G401 (cell line): Measurements from ENCODE around the gene RMP24.
"Not testable (repeated sequence)": the region's sequence is repeated elsewhere in the genome, so short reads cannot be mapped to it uniquely, and the experiment has no call there.

Experiments used
- DNase-seq: peaks from one replicate; pipeline ENCODE4 v3.0.0-alpha.2; 2015; ENCODE audit warnings: low spot score
- in situ Hi-C: cut with HindIII; loops from 2 replicates; pipeline ENCODE4 v1.10.0; 2016; ENCODE audit warnings: low sequenced_read_pairs, mixed read lengths

Gene RMP24

DNA sequence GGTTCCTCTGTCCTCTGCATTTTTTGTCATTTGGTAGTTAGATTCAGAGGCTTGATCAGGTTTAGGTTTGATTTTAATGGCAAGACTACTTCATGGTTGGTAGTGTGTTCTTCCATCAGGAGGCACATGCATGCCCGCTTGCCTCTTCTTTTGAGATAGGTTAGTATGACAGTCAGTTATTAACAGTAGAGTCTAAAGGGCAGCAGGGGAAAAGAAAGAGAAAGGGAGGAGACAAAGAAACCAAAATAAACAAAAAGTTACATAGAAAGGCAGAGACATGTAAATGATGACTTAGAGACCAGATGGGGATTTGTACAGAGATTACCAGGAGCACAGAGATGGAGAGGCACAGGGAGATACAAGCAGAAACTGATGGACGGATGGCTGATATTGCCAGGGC is 10.2 kb upstream of the RMP24 start:
- in situ Hi-C loops, result no loop called here
- DNase-seq, result no peak

DNA sequence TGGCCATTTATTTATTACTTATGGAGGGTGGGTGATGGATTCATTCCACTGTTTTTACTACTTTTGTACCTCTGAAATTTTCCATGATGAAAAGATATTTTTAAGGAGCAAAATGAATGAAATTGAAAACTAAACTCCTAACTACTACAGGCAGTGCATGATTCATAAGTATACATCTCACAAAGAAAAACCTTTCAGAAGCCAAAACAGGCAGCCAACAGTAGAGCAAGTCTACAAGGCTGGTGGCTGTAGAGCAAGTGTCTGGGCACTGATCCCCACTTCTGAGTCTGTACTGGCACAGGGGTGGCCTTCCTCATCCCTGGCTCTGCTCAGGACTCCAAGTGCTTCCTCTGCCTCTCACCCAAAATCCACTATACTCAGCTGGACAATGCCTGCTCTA is 8.2 kb upstream of the RMP24 start:
- in situ Hi-C loops, result no loop called here
- no peak for DNase-seq

DNA sequence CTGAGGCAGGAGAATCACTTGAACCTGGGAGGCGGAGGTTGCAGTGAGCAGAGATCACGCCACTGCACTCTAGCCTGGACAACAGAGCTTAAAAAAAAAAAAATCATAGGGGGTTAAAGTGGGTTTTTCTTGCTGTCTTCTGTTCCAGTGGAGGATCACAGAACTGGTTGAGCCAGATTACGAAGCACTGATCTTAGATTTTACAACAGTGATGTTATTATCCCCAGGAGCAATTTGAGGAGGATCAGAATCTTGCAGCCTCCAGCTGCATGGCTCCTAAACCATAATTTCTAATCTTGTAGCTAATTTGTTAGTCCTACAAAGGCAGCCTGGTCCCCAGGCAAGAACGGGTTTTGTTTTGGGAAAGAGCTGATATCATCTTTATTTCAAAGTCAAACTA is 4.6 kb upstream of the RMP24 start:
- DNase-seq, in situ Hi-C loops: not testable (repeated sequence)

DNA sequence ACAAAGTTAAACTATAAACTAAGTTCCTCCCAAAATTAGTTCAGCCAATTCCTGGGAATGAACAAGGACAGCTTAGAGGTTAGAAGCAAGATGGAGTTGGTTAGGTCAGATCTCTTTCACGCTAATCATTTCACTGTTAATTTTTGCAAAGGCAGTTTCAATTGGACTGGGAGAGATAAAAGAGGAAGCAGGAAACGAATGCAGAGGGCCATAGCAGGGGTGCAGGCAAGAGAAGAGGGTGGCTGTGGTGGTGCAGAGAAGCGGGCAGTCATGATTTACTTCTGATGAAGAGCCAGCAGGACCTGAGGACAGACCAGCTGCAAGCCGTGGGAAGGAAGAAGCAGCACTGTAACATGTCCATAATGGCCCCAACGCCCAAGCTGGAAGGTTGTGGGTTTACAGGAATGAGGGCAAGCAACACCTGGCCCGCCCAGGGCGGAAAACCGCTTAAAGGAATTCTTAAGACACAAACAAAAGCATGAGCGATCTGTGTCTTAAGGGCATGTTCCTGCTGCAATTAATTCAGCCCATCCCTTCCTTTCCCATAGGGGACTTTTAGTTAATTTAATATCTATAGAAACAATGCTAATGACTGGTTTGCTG is 4.1 kb upstream of the RMP24 start:
- in situ Hi-C loops, result no loop called here

DNA sequence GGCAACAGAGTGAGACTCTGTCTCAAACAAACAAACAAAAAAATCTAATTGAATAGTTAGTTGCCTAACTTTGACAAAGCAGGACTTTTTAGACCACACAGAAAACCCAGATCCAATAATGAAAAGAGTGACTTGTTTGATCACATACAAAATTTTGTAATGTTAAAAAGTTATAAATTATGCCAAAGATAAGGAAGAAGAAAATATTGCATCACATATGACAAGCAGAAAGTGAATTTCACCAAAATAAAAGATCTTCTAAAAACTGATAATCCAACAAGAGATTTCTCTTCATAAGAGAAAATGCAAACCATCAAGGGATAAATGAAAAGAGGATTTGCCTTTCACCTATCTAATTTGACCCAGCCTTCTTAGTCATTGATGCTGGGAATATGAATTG is 2.8 kb upstream of the RMP24 start:
- DNase-seq, result no peak
- in situ Hi-C loops, result no loop called here

More for the DNA sequence above, 4.1 kb upstream of the RMP24 start:
- no peak for DNase-seq

DNA sequence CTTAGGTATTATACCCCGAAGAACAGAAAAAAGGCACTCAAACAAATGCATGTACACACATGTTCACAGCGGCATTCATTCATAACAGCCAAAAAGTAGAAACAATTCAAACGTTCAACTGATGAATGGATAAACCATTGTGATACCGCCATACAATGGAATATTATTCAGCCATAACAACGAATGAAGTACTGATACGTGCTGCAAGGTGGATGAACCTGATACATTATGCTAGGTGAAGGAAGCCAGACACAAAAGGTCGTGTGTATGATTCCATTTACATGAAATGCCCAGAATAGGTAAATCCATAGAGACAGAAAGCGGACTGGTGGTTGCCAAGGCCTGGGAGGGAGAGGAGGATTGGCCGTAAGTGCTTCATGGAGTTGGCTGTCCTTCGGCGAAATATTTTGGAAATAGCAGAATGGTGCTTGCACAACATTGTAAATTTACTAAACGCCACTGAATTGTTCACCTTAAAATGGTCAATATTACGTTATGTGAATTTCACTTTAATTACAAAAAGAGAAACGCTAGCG is 750 bp upstream of the RMP24 start:
- in situ Hi-C loops, result no loop called here

DNA sequence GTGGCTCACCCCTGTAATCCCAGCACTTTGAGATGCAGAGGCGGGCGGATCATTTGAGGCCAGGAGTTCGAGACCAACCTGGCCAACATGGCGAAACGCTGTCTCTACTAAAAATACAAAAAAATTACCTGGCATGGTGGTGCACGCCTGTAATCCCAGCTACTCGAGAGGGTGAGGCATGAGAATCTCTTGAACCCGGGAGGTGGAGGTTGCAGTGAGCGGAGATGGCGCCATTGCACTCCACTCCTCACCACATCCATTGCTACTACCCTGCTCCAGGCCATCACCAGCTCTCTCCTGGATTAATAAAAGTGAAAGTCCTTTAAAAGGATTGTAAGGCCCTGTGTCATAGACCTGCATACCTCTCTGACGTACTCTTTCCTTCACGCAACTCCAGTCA is 1.2 kb downstream of the RMP24 start:
- in situ Hi-C loops, result no loop called here
- no peak for DNase-seq

More for the DNA sequence above, 750 bp upstream of the RMP24 start:
- peak; percentile 68 for DNase-seq

DNA sequence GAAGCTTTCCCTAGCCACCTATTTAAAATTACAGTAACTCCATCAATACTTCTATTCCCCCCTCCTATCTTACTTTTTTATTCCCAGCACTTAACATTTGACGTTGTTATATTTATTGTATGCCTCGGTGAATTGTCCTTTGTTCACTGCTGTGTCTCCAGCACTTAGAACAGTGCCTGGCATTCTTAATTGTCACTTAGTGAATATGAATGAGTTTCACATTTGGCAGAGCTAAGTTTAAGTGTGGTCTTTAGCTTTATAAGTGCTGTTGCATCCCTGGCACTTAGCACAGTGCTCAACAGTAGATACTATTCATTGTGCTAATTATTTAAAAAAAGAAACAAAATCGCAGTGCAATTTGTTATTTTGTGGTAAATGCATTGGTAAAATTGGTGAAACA is 1.7 kb downstream of the RMP24 start:
- in situ Hi-C loops, result no loop called here
- no peak for DNase-seq

DNA sequence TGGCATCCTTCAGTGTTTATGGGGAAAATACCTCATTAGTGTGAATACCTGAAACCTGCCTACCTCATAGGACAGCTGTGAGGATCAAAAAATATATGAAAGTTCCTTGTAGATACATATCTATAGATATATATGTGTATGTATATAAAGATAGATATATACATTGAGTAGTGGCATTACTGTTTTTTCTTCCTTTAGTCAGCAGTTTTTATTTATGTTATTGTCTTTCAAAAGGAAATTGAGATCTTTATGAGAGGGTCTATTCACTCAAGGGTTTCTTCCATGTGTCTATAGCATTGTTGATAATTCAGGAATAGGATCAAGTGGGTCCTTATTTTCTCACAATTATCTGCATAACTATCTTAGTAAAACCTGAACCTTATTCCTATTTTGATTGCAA is 6.6 kb downstream of the RMP24 start:
- no peak for DNase-seq
- in situ Hi-C loops, result no loop called here

DNA sequence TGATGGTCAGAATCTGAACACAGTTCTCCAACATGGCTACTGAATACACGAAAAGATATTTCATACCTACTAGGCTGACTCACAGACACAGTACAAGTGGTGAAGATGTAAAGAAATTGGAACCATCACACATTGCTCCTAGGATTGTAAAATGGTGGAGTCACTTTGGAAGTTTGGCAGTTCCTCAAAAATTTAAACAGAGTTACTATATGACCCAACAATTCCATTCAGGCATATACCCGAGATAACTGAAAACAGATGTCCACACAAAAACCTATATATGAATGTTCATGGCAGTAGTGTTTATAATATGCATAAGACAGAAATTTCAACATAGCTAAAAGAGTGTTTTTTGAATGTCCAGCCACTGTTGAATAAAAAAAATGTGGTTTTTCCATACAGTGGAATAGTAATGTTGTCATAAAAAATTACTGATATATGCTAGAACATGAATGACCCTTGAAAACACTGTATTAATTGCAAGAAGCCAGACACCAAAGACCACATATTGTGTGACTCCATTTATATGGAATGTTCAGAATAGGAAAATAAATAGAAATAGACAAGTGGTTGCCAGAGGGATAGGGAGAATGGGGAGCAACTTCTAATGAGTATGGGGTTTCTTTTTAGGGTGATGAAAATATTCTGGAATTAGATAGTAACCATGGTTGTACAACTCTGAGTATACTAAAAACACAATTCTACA is 10.1 kb downstream of the RMP24 start:
- no peak for DNase-seq
- in situ Hi-C loops, result no loop called here

DNA sequence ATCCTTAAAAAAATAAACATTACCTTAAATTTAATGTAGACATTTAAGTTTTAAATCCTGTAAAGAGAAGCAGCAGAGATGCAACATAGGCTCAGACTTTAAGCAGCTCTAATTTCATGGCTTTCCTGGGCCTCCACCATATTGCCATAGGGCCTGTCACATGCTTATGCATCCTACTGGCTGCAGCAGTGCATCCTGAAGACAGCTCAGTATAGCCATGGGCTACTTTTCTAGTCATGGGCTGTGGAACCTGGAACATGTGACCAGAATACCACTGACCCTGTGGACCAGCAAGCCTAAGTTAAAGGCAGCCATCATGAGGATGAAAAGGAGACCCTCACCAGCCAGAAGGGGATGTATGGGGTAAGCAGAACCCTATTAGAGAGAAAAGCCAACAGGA is 10.7 kb downstream of the RMP24 start:
- in situ Hi-C loops, result no loop called here

DNA sequence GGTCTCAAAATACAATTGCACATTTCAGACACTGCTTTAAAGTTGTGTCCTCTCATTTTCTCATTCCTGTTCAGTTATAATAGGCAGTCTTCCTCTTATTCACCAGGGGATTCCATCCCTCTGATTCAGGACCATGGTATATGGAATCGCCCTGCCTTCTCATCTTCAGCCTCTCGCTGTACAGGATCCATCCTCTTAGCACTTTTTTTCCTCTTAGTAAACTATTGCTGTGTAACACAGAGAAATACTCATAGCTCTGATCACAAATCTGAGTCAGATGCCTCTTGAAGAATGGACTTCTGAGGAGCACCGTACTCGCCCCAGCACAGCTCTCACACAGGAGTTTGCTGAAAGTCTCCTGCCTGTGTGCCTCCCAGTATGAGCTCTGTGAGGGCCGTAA is 11.3 kb downstream of the RMP24 start:
- DNase-seq, result no peak
- in situ Hi-C loops, result no loop called here

More for the DNA sequence above, 10.7 kb downstream of the RMP24 start:
- no peak for DNase-seq

DNA sequence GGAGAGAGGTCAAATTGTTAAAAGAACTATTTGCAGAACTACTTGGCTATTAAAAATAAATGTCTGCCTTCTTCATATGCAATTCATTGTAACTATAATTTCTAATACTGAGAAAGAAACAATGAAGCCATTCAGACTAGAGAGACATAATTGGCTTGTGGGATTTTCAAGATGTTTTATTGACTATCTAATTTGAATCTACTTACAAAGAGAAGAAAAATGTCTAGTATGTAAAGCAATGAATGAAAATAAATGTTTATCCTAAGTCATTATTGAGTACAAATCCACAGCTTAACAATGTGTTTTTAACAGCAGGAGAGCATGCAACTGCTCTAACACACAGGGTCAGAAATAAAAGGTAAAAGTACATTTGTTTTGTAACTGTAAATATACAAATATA is 19.2 kb downstream of the RMP24 start:
- in situ Hi-C loops, result no loop called here
- DNase-seq, result no peak

DNA sequence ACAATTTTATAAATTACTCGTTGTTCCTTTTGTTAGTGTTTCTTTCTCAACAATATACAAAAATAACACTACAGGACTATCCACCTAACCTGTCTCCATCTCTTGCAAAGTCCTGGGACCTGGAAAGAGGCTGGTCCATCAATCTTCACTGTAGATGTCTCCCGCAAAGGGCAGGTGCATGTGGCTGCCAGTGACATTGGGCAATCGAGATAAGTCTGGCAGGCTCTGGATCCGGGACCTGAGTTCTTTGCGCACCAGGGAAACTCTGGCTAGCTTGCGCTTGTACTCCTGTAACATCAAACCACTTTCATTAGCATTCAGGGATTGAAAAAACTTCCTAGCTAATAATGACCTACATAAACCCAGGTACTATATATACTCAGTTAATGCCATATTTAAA is 20.5 kb downstream of the RMP24 start:
- in situ Hi-C loops, result no loop called here
- no peak for DNase-seq

DNA sequence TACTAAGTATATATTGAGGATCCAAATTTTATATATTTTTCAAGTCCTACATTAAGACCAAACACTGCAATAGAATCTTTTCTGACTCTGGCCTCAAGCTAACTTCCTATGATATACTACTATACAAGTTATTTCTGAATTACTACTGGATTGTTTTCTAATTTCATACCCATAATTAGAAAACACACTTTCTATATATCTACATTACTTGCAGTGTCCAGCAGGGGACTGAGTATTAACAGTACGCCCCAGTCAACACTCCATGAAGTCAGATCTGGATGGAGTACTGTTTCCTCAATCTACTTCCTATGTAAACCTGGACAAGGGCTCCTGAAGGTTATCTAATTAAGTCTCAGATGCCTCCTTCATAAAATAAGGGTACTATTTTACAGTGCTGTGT is 26.5 kb downstream of the RMP24 start:
- DNase-seq, result no peak
- in situ Hi-C loops, result no loop called here

DNA sequence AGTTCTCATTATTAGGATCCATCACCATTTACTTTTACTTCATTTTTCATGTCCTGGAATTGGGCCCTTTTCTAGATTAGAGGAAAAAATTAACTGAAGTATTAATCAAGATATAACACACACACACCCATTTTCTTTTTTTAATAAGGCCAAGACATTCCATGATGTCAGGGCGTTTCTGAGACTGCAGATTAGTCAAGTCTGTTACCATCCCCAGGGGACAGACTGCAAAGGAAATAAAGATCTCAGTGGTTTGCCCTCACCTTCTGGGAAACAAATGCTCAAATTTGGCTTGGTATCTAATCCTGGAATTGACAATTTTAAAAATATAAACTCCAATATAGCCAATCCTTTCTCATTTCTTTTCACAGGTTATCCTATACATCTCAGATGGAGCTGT is 27.4 kb downstream of the RMP24 start:
- in situ Hi-C loops, result no loop called here
- no peak for DNase-seq

DNA sequence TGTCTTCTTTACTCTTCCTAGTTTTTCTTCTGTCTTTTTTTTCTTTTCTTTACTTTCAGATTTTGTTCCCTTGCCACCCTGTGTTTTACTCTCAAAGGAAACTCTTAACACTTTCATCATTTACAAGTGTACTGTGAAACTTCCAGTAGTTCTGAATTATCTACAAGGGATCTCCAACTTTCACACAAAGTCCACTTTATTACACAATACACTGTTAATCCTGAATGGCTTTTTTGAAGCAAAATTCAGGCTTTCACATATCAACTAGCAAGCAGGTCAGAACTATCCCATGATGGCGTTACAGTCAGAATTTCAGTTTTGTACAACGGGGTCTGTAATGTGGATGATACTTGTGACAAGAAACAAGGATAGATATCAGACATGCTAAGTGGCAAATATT is 34.5 kb downstream of the RMP24 start:
- DNase-seq, result no peak
- in situ Hi-C loops, result no loop called here

DNA sequence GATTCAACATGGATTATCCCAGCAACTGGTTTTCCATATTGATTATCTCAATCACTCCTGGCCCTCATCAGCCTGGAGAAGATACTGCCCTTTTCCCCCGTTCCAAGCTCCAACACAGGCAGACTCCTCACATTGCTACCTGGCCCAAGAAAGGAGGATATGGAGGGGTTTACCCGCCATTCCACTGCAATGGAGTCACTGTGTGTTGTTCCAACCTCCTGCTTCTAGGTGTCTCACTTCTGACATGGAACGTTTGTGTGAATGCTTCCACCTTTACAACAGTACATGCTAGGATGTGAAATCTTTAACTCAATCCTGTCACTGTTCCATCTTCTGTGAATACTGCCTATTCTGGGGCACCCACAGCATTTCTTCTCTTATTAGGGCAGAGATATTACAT is 36.7 kb downstream of the RMP24 start:
- in situ Hi-C loops, result no loop called here
- DNase-seq, result no peak

DNA sequence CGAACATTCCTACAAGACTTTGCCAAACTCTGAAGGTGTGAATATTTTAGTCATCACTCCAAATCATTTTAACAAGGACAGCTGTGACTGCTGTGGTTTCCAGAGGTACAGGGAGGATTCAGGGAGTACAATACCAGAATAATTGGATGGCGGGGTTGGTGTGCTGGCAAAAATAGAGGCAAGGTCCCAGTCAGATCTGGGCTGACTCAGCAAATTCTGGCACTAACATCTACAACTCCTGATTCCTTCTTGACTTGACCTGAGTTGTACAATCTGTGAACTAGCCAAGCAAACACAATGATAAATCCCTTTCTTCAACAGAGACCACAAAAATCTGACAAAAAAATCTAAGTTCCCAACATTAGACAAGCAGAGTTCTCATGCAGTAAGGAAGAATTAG is 40.4 kb downstream of the RMP24 start:
- in situ Hi-C loops, result no loop called here
- DNase-seq, result no peak

DNA sequence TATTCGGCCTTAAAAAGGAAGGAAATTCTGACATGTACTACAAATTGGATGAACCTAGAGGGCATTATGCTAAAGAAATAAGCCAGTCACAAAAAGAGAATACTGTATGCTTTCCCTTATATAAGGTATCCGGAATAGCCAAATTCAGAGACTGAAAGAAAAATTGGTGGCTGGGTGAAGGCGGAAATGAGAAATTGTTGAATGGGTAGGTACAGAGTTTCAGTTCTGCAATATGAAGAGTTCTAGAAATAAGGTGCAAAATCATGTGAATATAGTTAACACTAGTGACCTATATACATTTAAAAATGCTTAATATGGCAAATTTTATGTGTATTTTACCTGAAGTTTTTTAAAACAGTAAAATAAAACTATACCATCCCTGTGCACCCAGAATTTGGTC is 43.1 kb downstream of the RMP24 start:
- in situ Hi-C loops, result no loop called here
- no peak for DNase-seq

DNA sequence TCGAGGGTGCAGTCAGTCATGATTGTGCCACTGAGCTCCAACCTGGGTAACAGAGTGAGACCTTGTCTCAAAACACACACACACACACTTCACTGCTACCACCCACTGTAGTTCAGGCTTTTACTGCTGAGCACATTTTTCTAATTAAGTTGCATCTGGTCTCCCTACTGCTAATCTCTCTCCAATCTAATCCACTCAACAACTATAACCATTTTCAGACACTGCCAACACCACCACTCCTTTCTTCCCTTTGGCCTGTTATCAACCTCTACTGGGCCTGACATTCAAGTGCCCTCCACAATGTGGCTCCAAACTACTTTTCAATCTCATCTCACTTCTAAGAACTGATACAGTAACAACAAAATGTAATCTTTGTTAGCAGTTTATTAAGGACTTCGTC is 44.8 kb downstream of the RMP24 start:
- DNase-seq, result no peak
- in situ Hi-C loops, result no loop called here
